Measurements from ENCODE around the gene TAF4.

DNA sequence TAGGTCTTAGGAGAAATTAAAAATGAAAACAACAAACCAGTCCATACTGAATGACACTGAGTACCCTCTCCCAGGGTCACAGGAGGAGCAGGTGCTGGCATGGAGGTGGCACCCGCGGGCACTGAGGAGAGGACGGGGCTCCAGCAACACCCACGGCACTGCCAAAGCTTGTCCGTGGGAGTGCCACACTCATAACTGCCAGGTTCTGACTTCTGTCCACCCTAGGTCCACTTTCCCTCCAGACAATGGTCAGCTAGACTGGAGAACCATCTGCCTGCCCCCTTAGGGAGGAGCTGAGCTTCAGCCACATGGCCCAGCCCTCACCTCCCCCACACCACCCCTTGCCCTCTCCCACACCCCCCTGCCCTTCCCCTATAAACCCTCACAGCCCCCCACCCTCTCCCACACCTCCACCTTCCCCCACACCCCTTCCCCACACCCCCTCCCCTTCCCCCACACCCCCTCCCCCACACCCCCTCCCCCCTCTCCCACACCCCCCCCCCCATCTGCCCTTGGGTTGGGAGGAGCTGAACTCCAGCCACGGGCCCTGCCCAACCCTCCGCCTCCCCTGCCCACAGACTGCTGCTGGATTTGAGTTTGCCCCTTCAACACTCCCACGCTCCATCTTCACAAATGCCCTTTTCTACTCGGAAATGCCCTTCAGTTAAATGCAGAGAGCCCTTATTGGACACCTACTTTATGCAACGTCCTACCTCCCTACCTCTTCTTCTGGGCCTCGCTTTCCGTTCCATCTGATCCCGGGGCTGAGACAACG, 129.6 kb downstream of the TAF4 start:
- TF ChIP-seq ZNF274 (IDR thresholded peaks at IDR 0.05; ENCODE audit: low read depth, low read length) (no peak), YY1 (IDR thresholded peaks at IDR 0.05; ENCODE audit: insufficient read depth, insufficient read length) (no peak), SUZ12 (IDR thresholded peaks at IDR 0.05; ENCODE audit: extremely low read depth, insufficient read depth, insufficient read length) (no peak)

All from NT2/D1 (cell line).